IMR-90 (cell line): ENCODE measurements around the gene APCDD1. TPM values are rescaled to one million over a fixed set of nuclear protein-coding genes. Genes with fewer than 3 reads are reported as not detected.

Experiments
- ATAC-seq: fragments of 200-7000 bp; cut with Tn5 transposase; 2 replicates; pipeline ENCODE4 v1.9.1; 2020; ENCODE audit warnings: low read depth, mild to moderate bottlenecking, moderate library complexity
- BruUV-seq: library from RNA; stranded (reverse); fragments of 400-500 nt; replicated peaks from 2 replicates; lab custom pipeline; 2021; lab: Mats Ljungman, UMichigan
- CTCF ChIA-PET: fragments of 300-600 bp; formaldehyde crosslinking; extraction: SDS; loops from one replicate; lab custom pipeline; 2021; ENCODE audit warnings: antibody characterized with exemption; lab: Yijun Ruan, JAX
- POLR2A ChIA-PET: fragments of 300-600 bp; sonication (Branson Sonifier 250); formaldehyde crosslinking; loops from one replicate; lab custom pipeline; 2022; ENCODE audit warnings: antibody characterized with exemption; ENCODE audit not compliant: unreplicated experiment; lab: Charles Lee
- DNase-seq: peaks from one replicate; pipeline ENCODE4 v3.0.0; 2013
- H2AFZ ChIP-seq: replicated peaks from 2 replicates; pipeline ENCODE3; 2013; ENCODE audit warnings: low read length, mild to moderate bottlenecking; ENCODE audit not compliant: poor library complexity
- H2AK5ac ChIP-seq: 2 replicates; pipeline ENCODE4 v1.6.1; 2013; ENCODE audit warnings: low read depth, low read length, inconsistent platforms
- H2AK9ac ChIP-seq: replicated peaks from 2 replicates; pipeline ENCODE3; 2013; ENCODE audit warnings: mild to moderate bottlenecking, low read depth, low read length, moderate library complexity; ENCODE audit not compliant: poor library complexity
- H2BK120ac ChIP-seq: 2 replicates; pipeline ENCODE4 v1.6.1; 2013; ENCODE audit warnings: low read depth, low read length, inconsistent platforms
- H2BK15ac ChIP-seq: 3 replicates; pipeline ENCODE4 v1.6.1; 2013; ENCODE audit warnings: low read depth, low read length, inconsistent platforms
- H2BK20ac ChIP-seq: 2 replicates; pipeline ENCODE4 v1.6.1; 2013; ENCODE audit warnings: low read depth, mild to moderate bottlenecking, inconsistent platforms, low read length, moderate library complexity
- H2BK5ac ChIP-seq: 2 replicates; pipeline ENCODE4 v1.6.1; 2013; ENCODE audit warnings: mild to moderate bottlenecking, low read depth, low read length, inconsistent platforms; ENCODE audit not compliant: poor library complexity, severe bottlenecking
- H3K14ac ChIP-seq: replicated peaks from 2 replicates; pipeline ENCODE4 v1.6.1; 2013; ENCODE audit warnings: low read depth, low read length, inconsistent platforms
- H3K18ac ChIP-seq: 2 replicates; pipeline ENCODE4 v1.6.1; 2013; ENCODE audit warnings: low read depth, low read length, control low read depth
- H3K23ac ChIP-seq: 2 replicates; pipeline ENCODE4 v1.6.1; 2013; ENCODE audit warnings: low read depth, low read length, inconsistent platforms
- H3K27ac ChIP-seq: 2 replicates; pipeline ENCODE4 v1.5.1; 2013; ENCODE audit warnings: mild to moderate bottlenecking, control low read depth, low read length; ENCODE audit not compliant: insufficient read depth
- H3K27me3 ChIP-seq: 2 replicates; pipeline ENCODE4 v1.6.1; 2013; ENCODE audit warnings: low read length; ENCODE audit not compliant: control insufficient read depth, insufficient read depth
- H3K36me3 ChIP-seq: 2 replicates; pipeline ENCODE4 v1.6.1; 2013; ENCODE audit warnings: low read length, mixed read lengths; ENCODE audit not compliant: control insufficient read depth, insufficient read depth
- H3K4ac ChIP-seq: 2 replicates; pipeline ENCODE4 v1.6.1; 2013; ENCODE audit warnings: low read depth, low read length, inconsistent platforms
- H3K4me1 ChIP-seq: 2 replicates; pipeline ENCODE4 v1.6.1; 2013; ENCODE audit warnings: low read length, mixed read lengths; ENCODE audit not compliant: control insufficient read depth, insufficient read depth
- H3K4me2 ChIP-seq: 2 replicates; pipeline ENCODE4 v1.6.1; 2013; ENCODE audit warnings: low read depth, mild to moderate bottlenecking, control low read depth, low read length, moderate library complexity
- H3K4me3 ChIP-seq: 2 replicates; pipeline ENCODE4 v1.5.1; 2013; ENCODE audit warnings: low read depth, mild to moderate bottlenecking, control low read depth, low read length, moderate library complexity; ENCODE audit not compliant: insufficient read depth
- H3K56ac ChIP-seq: 2 replicates; pipeline ENCODE4 v1.6.1; 2013; ENCODE audit warnings: low read length, inconsistent platforms; ENCODE audit not compliant: insufficient read depth; ENCODE audit errors: extremely low read depth
- H3K79me1 ChIP-seq, 2 experiments: 2 replicates each; pipeline ENCODE4 v1.6.1; 2013; ENCODE audit warnings: low read length in 2 of 2, inconsistent platforms in 1 of 2, low read depth in 1 of 2
- H3K9ac ChIP-seq: 2 replicates; pipeline ENCODE4 v1.6.1; 2013; ENCODE audit warnings: low read depth, low read length, control low read depth
- H3K9me1 ChIP-seq: 2 replicates; pipeline ENCODE4 v1.6.1; 2013; ENCODE audit warnings: low read length, inconsistent platforms; ENCODE audit not compliant: insufficient read depth
- H3K9me3 ChIP-seq: 2 replicates; pipeline ENCODE4 v1.6.1; 2013; ENCODE audit warnings: low read length; ENCODE audit not compliant: control insufficient read depth, insufficient read depth
- H4K20me1 ChIP-seq: 2 replicates; pipeline ENCODE4 v1.6.1; 2013; ENCODE audit warnings: low read length, inconsistent platforms; ENCODE audit not compliant: insufficient read depth
- H4K5ac ChIP-seq: 2 replicates; pipeline ENCODE4 v1.6.1; 2013; ENCODE audit warnings: mild to moderate bottlenecking, low read depth, low read length, control low read depth
- H4K8ac ChIP-seq, 2 experiments: 2 replicates each; pipeline ENCODE4 v1.6.1; 2013; ENCODE audit warnings: low read depth in 2 of 2, low read length in 2 of 2, control low read depth in 1 of 2, inconsistent platforms in 1 of 2
- H4K91ac ChIP-seq: 2 replicates; pipeline ENCODE4 v1.6.1; 2013; ENCODE audit warnings: low read depth, low read length, inconsistent platforms; ENCODE audit not compliant: insufficient read depth
- BHLHE40 ChIP-seq: fragments of 150-350 bp; IDR thresholded peaks from 2 replicates; pipeline ENCODE4 v1.6.1; 2016; ENCODE audit warnings: mild to moderate bottlenecking, low read depth, low read length
- CHD1 ChIP-seq: IDR thresholded peaks from 2 replicates; pipeline ENCODE4 v1.6.1; 2012; ENCODE audit warnings: low read depth, low read length, improper control_type of control experiment
- FOS ChIP-seq: fragments of 150-350 bp; IDR thresholded peaks from 2 replicates; pipeline ENCODE4 v1.6.1; 2016; ENCODE audit warnings: low read depth, low read length
- MAFK ChIP-seq: IDR thresholded peaks from 2 replicates; pipeline ENCODE4 v1.6.1; 2012; ENCODE audit warnings: low read depth, low read length, improper control_type of control experiment
- NFE2L2 ChIP-seq: fragments of 150-350 bp; IDR thresholded peaks from 2 replicates; pipeline ENCODE4 v1.6.1; 2016; ENCODE audit warnings: low read depth, mild to moderate bottlenecking, low read length
- POLR2A ChIP-seq: IDR thresholded peaks from 2 replicates; pipeline ENCODE4 v1.6.1; 2012; ENCODE audit warnings: mild to moderate bottlenecking, low read depth, low read length
- RAD21 ChIP-seq: IDR thresholded peaks from 2 replicates; pipeline ENCODE4 v1.6.1; 2012; ENCODE audit warnings: low read length, improper control_type of control experiment
- RCOR1 ChIP-seq: IDR thresholded peaks from 2 replicates; pipeline ENCODE4 v1.6.1; 2012; ENCODE audit warnings: mild to moderate bottlenecking, low read length, improper control_type of control experiment; ENCODE audit not compliant: insufficient replicate concordance
- RFX5 ChIP-seq: IDR thresholded peaks from 2 replicates; pipeline ENCODE4 v1.8.0; 2012; ENCODE audit warnings: low read depth, mild to moderate bottlenecking, low read length, moderate library complexity
- SMC3 ChIP-seq: fragments of 150-350 bp; IDR thresholded peaks from 2 replicates; pipeline ENCODE4 v1.6.1; 2016; ENCODE audit warnings: low read depth, mild to moderate bottlenecking, antibody characterized with exemption, low read length, moderate library complexity
- WGBS, 2 experiments: methylation state at CpG; one replicate each; pipeline versions ENCODE4 v1.1.5 to v1.1.7; 2013; ENCODE audit warnings: missing lambda C conversion rate in 2 of 2; ENCODE audit not compliant: insufficient read length in 1 of 2; ENCODE audit errors: extremely low coverage in 2 of 2; 5-methylcytosine and 5-hydroxymethylcytosine counted together
- dilution Hi-C: fragments of 300-500 bp; cut with HindIII; formaldehyde crosslinking; loops from one replicate; pipeline ENCODE4 v1.14.3; 2018; ENCODE audit warnings: low sequenced_read_pairs; ENCODE audit not compliant: unreplicated experiment
- in situ Hi-C: fragments of 300-500 bp; cut with MboI; formaldehyde crosslinking; loops from 3 replicates; pipeline ENCODE4 v1.14.3; 2019; ENCODE audit warnings: low sequenced_read_pairs, inconsistent platforms, mixed read lengths
- intact Hi-C: fragments of 100-400 bp; cut with micrococcal nuclease; formaldehyde crosslinking; loops from 2 replicates; pipeline ENCODE4 v1.10.0; 2022
- polyA plus RNA-seq, 3 experiments: library from polyadenylated mRNA; depleted of rRNA; stranded (reverse); fragments of >200 nt; gene quantifications; 2 replicates each; pipeline ENCODE4 v1.2.3, GENCODE V29; 2012; ENCODE audit warnings: low replicate concordance in 1 of 3
- total RNA-seq: library from RNA; depleted of rRNA; stranded (reverse); fragments of >200 nt; gene quantifications from 2 replicates; pipeline ENCODE4 v1.2.3, GENCODE V29; 2012
- TF ChIP-seq, protein P1 (sequence below): conservative IDR thresholded peaks from 2 replicates; pipeline ENCODE4 v1.5.1; 2012; ENCODE audit warnings: mild to moderate bottlenecking, low read depth, low read length, improper control_type of control experiment

APCDD1 gene
- total and polyA plus RNA-seq, 2 of the 4 experiments (the other 2 are of a cell fraction), result 1.1 to 2.2 TPM

GRCh38 chr18:10462597-10462996, 8.2 kb downstream of the APCDD1 start:
- H3K4me1 ChIP-seq, result no peaks in the 10 kb centered on the region
- CTCF ChIA-PET, result no interaction called here
- no peak overlapping the region for H2BK20ac ChIP-seq
- ATAC-seq (no peak), DNase-seq (no peak)
- no peak overlapping the region for H3K9ac ChIP-seq
- H3K9me1 ChIP-seq, result no peaks in the 10 kb centered on the region; the same call in 1 of the 2 replicates
- H3K14ac ChIP-seq, result no peak overlapping the region
- H4K5ac ChIP-seq, result no peak overlapping the region
- H3K4me3 ChIP-seq, result no peak overlapping the region
- no peaks in the 10 kb centered on the region for H3K9me3 ChIP-seq
- TF ChIP-seq CHD1 (no peak), NFE2L2 (no peak), MAFK (no peak), FOS (no peak), RCOR1 (no peak), RFX5 (no peak), RAD21 (no peak), BHLHE40 (no peak), SMC3 (no peak), POLR2A (no peak)
- TF ChIP-seq, protein P1, sequence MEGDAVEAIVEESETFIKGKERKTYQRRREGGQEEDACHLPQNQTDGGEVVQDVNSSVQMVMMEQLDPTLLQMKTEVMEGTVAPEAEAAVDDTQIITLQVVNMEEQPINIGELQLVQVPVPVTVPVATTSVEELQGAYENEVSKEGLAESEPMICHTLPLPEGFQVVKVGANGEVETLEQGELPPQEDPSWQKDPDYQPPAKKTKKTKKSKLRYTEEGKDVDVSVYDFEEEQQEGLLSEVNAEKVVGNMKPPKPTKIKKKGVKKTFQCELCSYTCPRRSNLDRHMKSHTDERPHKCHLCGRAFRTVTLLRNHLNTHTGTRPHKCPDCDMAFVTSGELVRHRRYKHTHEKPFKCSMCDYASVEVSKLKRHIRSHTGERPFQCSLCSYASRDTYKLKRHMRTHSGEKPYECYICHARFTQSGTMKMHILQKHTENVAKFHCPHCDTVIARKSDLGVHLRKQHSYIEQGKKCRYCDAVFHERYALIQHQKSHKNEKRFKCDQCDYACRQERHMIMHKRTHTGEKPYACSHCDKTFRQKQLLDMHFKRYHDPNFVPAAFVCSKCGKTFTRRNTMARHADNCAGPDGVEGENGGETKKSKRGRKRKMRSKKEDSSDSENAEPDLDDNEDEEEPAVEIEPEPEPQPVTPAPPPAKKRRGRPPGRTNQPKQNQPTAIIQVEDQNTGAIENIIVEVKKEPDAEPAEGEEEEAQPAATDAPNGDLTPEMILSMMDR, result no peak
- no peak overlapping the region for H2BK5ac ChIP-seq
- dilution Hi-C loops, result no loop called here
- H3K23ac ChIP-seq, result no peak overlapping the region
- no peak overlapping the region for H2AK5ac ChIP-seq
- in situ Hi-C loops, result no loop called here
- no peak overlapping the region for H2AK9ac ChIP-seq
- peaks cover 10% of the 10 kb centered on the region for H3K27me3 ChIP-seq
- H3K79me1 ChIP-seq, result no peaks in the 10 kb centered on the region
- no peaks in the 10 kb centered on the region for H3K36me3 ChIP-seq
- no peaks in the 10 kb centered on the region for H4K20me1 ChIP-seq
- WGBS, 2 experiments, result 60% methylated on average over 1 of the region's 2 CpGs; no CpG with 5 or more reads in 1 of the 2 experiments
- no peak overlapping the region for H2BK15ac ChIP-seq
- H4K91ac ChIP-seq, result no peak overlapping the region
- H2BK120ac ChIP-seq, result no peak overlapping the region
- H3K27ac ChIP-seq, result no peak overlapping the region
- no peak overlapping the region for H2AFZ ChIP-seq
- intact Hi-C loops, result no loop called here
- H3K4me2 ChIP-seq, result no peak overlapping the region
- no peak overlapping the region for H3K18ac ChIP-seq
- no peak overlapping the region for H4K8ac ChIP-seq
- no peak overlapping the region for H3K4ac ChIP-seq
- BruUV-seq, result no TSS peak
- H3K56ac ChIP-seq, result no peak overlapping the region
- POLR2A ChIA-PET, result no interaction called here
